Karpas-422 (cell line): Measurements from ENCODE around the gene DOCK2. TPM values are rescaled to one million over a fixed set of nuclear protein-coding genes. Genes with fewer than 3 reads are reported as not detected.

ENCODE experiments used
- DNase-seq: peaks from one replicate; pipeline ENCODE4 v3.0.0-alpha.2; 2015
- H2AFZ ChIP-seq: fragments of 200-600 bp; sonication (generic); 2 replicates; pipeline ENCODE4 v1.6.1; 2014; ENCODE audit warnings: antibody characterized with exemption, low read length, mixed read lengths
- H3K27ac ChIP-seq: fragments of 200-600 bp; sonication (generic); 2 replicates; pipeline ENCODE4 v1.5.1; 2014; ENCODE audit warnings: mild to moderate bottlenecking, low read length, moderate library complexity
- H3K27me3 ChIP-seq: fragments of 200-600 bp; sonication (generic); 2 replicates; pipeline ENCODE4 v1.6.1; 2014; ENCODE audit warnings: low read length, mixed read lengths
- H3K36me3 ChIP-seq: fragments of 200-600 bp; sonication (generic); 2 replicates; pipeline ENCODE4 v1.6.1; 2014; ENCODE audit warnings: low read length, mixed read lengths; ENCODE audit not compliant: insufficient read depth
- H3K4me1 ChIP-seq: fragments of 200-600 bp; sonication (generic); 2 replicates; pipeline ENCODE4 v1.6.1; 2014; ENCODE audit warnings: mild to moderate bottlenecking, low read length, mixed read lengths
- H3K4me2 ChIP-seq: fragments of 200-600 bp; sonication (generic); 2 replicates; pipeline ENCODE4 v1.6.1; 2014; ENCODE audit warnings: low read length, low read depth, mild to moderate bottlenecking; ENCODE audit not compliant: poor library complexity, severe bottlenecking
- H3K4me3 ChIP-seq: fragments of 200-600 bp; sonication (generic); 2 replicates; pipeline ENCODE4 v1.5.1; 2014; ENCODE audit warnings: mild to moderate bottlenecking, antibody characterized with exemption, low read length, mixed read lengths
- H3K79me2 ChIP-seq: fragments of 200-600 bp; sonication (generic); 2 replicates; pipeline ENCODE4 v1.6.1; 2014; ENCODE audit warnings: mild to moderate bottlenecking, low read length, mixed read lengths
- H3K9ac ChIP-seq: fragments of 200-600 bp; sonication (generic); 2 replicates; pipeline ENCODE4 v1.6.0; 2014; ENCODE audit warnings: low read length
- H3K9me2 ChIP-seq: fragments of 200-600 bp; sonication (generic), shearing (Covaris generic); replicated peaks from 2 replicates; pipeline ENCODE4 v1.6.0; 2014; ENCODE audit warnings: mild to moderate bottlenecking, low read length, moderate library complexity; ENCODE audit not compliant: insufficient read depth
- H3K9me3 ChIP-seq: fragments of 300-700, 200-600 bp; sonication (generic); 2 replicates; pipeline ENCODE4 v1.6.1; 2014; ENCODE audit warnings: low read length, mixed read lengths
- H4K20me1 ChIP-seq: fragments of 200-600 bp; sonication (generic); 2 replicates; pipeline ENCODE4 v1.6.1; 2014; ENCODE audit warnings: mild to moderate bottlenecking, antibody characterized with exemption, low read length, low read depth; ENCODE audit not compliant: insufficient read depth
- total RNA-seq: library from RNA; depleted of rRNA; stranded (reverse); fragments of >200 nt; shearing (Covaris generic); gene quantifications from 2 replicates; pipeline ENCODE4 v1.2.3, GENCODE V29; 2014; ENCODE audit warnings: low replicate concordance

The DOCK2 gene
- total RNA-seq, 1 experiment from 2014 or later, result 255 TPM

- H3K36me3 ChIP-seq, result peaks cover 4% of the 10 kb centered on the region; the same call in 1 of the 2 replicates
Measured at GRCh38 chr5:169867347-169867746, 230.3 kb downstream of the DOCK2 start.

GRCh38 chr5:169869066-169869465, 232.0 kb downstream of the DOCK2 start:
- no peaks in the 10 kb centered on the region for H3K27me3 ChIP-seq
- H3K4me2 ChIP-seq, result no peak overlapping the region
- H3K9me3 ChIP-seq, result no peaks in the 10 kb centered on the region
- no peaks in the 10 kb centered on the region for H4K20me1 ChIP-seq
- peaks cover 4% of the 10 kb centered on the region; the same call in 1 of the 2 replicates for H3K36me3 ChIP-seq
- peaks cover 32% of the 10 kb centered on the region for H3K79me2 ChIP-seq
- H2AFZ ChIP-seq, result no peak overlapping the region
- no peak for DNase-seq
- no peak overlapping the region for H3K27ac ChIP-seq
- no peak overlapping the region for H3K4me3 ChIP-seq
- H3K9ac ChIP-seq, result no peak overlapping the region
- no peaks in the 10 kb centered on the region for H3K9me2 ChIP-seq
- no peaks in the 10 kb centered on the region for H3K4me1 ChIP-seq

More at GRCh38 chr5:169867347-169867746, 230.3 kb downstream of the DOCK2 start:
- peaks cover 24% of the 10 kb centered on the region for H3K79me2 ChIP-seq
- no peaks in the 10 kb centered on the region for H4K20me1 ChIP-seq
- H2AFZ ChIP-seq, result no peak overlapping the region
- no peaks in the 10 kb centered on the region for H3K9me2 ChIP-seq
- DNase-seq, result no peak
- no peaks in the 10 kb centered on the region for H3K9me3 ChIP-seq
- H3K27me3 ChIP-seq, result no peaks in the 10 kb centered on the region
- H3K4me2 ChIP-seq, result no peak overlapping the region
- no peak overlapping the region for H3K9ac ChIP-seq
- no peak overlapping the region for H3K27ac ChIP-seq
- H3K4me1 ChIP-seq, result no peaks in the 10 kb centered on the region
- H3K4me3 ChIP-seq, result no peak overlapping the region

- Histone ChIP-seq H3K9me3 (no peaks in the 10 kb centered on the region), H3K4me2 (no peak overlapping the region), H3K27ac (no peak overlapping the region), H3K4me3 (no peak overlapping the region), H3K9me2 (no peaks in the 10 kb centered on the region), H3K27me3 (no peaks in the 10 kb centered on the region), H3K9ac (no peak overlapping the region), H4K20me1 (no peaks in the 10 kb centered on the region), H3K79me2 (peaks cover 25% of the 10 kb centered on the region), H3K36me3 (peaks cover 4% of the 10 kb centered on the region; the same call in 1 of the 2 replicates), H3K4me1 (no peaks in the 10 kb centered on the region), H2AFZ (no peak overlapping the region)
- DNase-seq, result no peak
Measured at GRCh38 chr5:169870211-169870610, 233.1 kb downstream of the DOCK2 start.

- DNase-seq, result no peak
- Histone ChIP-seq H3K4me3 (no peak overlapping the region), H3K9me3 (no peaks in the 10 kb centered on the region), H3K27me3 (no peaks in the 10 kb centered on the region), H3K27ac (no peak overlapping the region), H3K9me2 (no peaks in the 10 kb centered on the region), H4K20me1 (no peaks in the 10 kb centered on the region), H3K4me1 (peaks cover 3% of the 10 kb centered on the region; the same call in 1 of the 2 replicates), H3K9ac (no peak overlapping the region), H2AFZ (no peak overlapping the region), H3K4me2 (no peak overlapping the region), H3K79me2 (peaks cover 29% of the 10 kb centered on the region), H3K36me3 (peaks cover 4% of the 10 kb centered on the region; the same call in 1 of the 2 replicates)
Measured at GRCh38 chr5:169871826-169872490, 234.9 kb downstream of the DOCK2 start.

GRCh38 chr5:169873642-169874041, 236.6 kb downstream of the DOCK2 start:
- Histone ChIP-seq H3K4me1 (peaks cover 3% of the 10 kb centered on the region; the same call in 1 of the 2 replicates), H3K4me3 (no peak overlapping the region), H3K36me3 (no peaks in the 10 kb centered on the region), H3K4me2 (no peak overlapping the region), H3K27me3 (no peaks in the 10 kb centered on the region), H3K9me3 (no peaks in the 10 kb centered on the region), H3K9me2 (no peaks in the 10 kb centered on the region; the same call in 1 of the 2 replicates), H4K20me1 (no peaks in the 10 kb centered on the region), H3K79me2 (peaks cover 39% of the 10 kb centered on the region), H3K27ac (no peak overlapping the region), H2AFZ (no peak overlapping the region), H3K9ac (no peak overlapping the region)
- no peak for DNase-seq

- no peak for DNase-seq
- Histone ChIP-seq H3K27me3 (no peaks in the 10 kb centered on the region), H2AFZ (no peak overlapping the region), H3K9me3 (no peaks in the 10 kb centered on the region), H3K4me3 (no peak overlapping the region), H3K9ac (no peak overlapping the region), H3K36me3 (no peaks in the 10 kb centered on the region), H3K79me2 (peaks cover 40% of the 10 kb centered on the region), H3K27ac (no peak overlapping the region), H3K9me2 (no peaks in the 10 kb centered on the region; the same call in 1 of the 2 replicates), H3K4me2 (no peak overlapping the region), H3K4me1 (peaks cover 12% of the 10 kb centered on the region), H4K20me1 (no peaks in the 10 kb centered on the region)
Measured at GRCh38 chr5:169874621-169875020, 237.5 kb downstream of the DOCK2 start.

- no peaks in the 10 kb centered on the region for H4K20me1 ChIP-seq
- H3K27me3 ChIP-seq, result no peaks in the 10 kb centered on the region
- H3K9me3 ChIP-seq, result no peaks in the 10 kb centered on the region
- no peak overlapping the region for H3K27ac ChIP-seq
- DNase-seq, result no peak
- H3K36me3 ChIP-seq, result no peaks in the 10 kb centered on the region
- H3K79me2 ChIP-seq, result peaks cover 40% of the 10 kb centered on the region
- no peak overlapping the region for H3K4me2 ChIP-seq
- no peak overlapping the region for H3K4me3 ChIP-seq
- no peak overlapping the region for H3K9ac ChIP-seq
- H2AFZ ChIP-seq, result no peak overlapping the region
- H3K4me1 ChIP-seq, result peaks cover 16% of the 10 kb centered on the region
- H3K9me2 ChIP-seq, result no peaks in the 10 kb centered on the region; the same call in 1 of the 2 replicates
Measured at GRCh38 chr5:169875091-169875728, 238.1 kb downstream of the DOCK2 start.

GRCh38 chr5:169875731-169876130, 238.7 kb downstream of the DOCK2 start:
- no peaks in the 10 kb centered on the region for H3K27me3 ChIP-seq
- H4K20me1 ChIP-seq, result no peaks in the 10 kb centered on the region
- no peak overlapping the region for H3K27ac ChIP-seq
- H3K9ac ChIP-seq, result no peak overlapping the region
- H3K4me1 ChIP-seq, result peaks cover 16% of the 10 kb centered on the region
- no peak overlapping the region for H3K4me3 ChIP-seq
- DNase-seq, result no peak
- no peaks in the 10 kb centered on the region for H3K36me3 ChIP-seq
- H3K4me2 ChIP-seq, result no peak overlapping the region
- H3K9me2 ChIP-seq, result no peaks in the 10 kb centered on the region; the same call in 1 of the 2 replicates
- H3K79me2 ChIP-seq, result peaks cover 41% of the 10 kb centered on the region
- no peak overlapping the region for H2AFZ ChIP-seq
- H3K9me3 ChIP-seq, result no peaks in the 10 kb centered on the region
